HCT116 (cell line): ENCODE data around the gene F2RL3. TPM values are rescaled to one million over a fixed set of nuclear protein-coding genes. Genes with fewer than 3 reads are reported as not detected.

ENCODE experiments used
- ATAC-seq: fragments of 200-7000 bp; cut with Tn5 transposase; 2 replicates; pipeline ENCODE4 v1.9.1; 2020; ENCODE audit warnings: mild to moderate bottlenecking, moderate library complexity
- BruUV-seq: library from RNA; stranded (reverse); fragments of 400-500 nt; replicated peaks from 2 replicates; lab custom pipeline; 2021; lab: Mats Ljungman, UMichigan
- CTCF ChIA-PET: fragments of 300-600 bp; sonication (Branson Sonifier 250); formaldehyde crosslinking; loops from one replicate; lab custom pipeline; 2021; ENCODE audit warnings: antibody characterized with exemption; lab: Charles Lee
- POLR2A ChIA-PET: fragments of 300-600, 350-600 bp; sonication (Branson Sonifier 250); formaldehyde crosslinking; loops from one replicate; lab custom pipeline; 2021; ENCODE audit warnings: antibody characterized with exemption; lab: Charles Lee
- RAD21 ChIA-PET, 2 experiments: fragments of 300-600 bp; sonication (Branson Sonifier 250); formaldehyde crosslinking; loops; one replicate each; lab custom pipeline; 2023; ENCODE audit warnings: low total read pairs in 2 of 2; ENCODE audit not compliant: uncharacterized antibody in 2 of 2, unreplicated experiment in 2 of 2, low non-redundant PET in 1 of 2; lab: Charles Lee
- DNase-seq: peaks from one replicate; pipeline ENCODE4 v3.0.0-alpha.2; 2010; ENCODE audit warnings: low read depth, low spot score
- H2AFZ ChIP-seq: fragments of 200-600 bp; shearing (Covaris generic), sonication (generic); 2 replicates; pipeline ENCODE4 v1.6.1; 2017; ENCODE audit warnings: low read depth, mixed run types, mixed read lengths, antibody characterized with exemption, low read length; ENCODE audit not compliant: poor library complexity, severe bottlenecking
- H3K27ac ChIP-seq: 2 replicates; pipeline ENCODE4 v1.5.1; 2012; ENCODE audit warnings: low read depth, low read length
- H3K27me3 ChIP-seq: fragments of 200-600 bp; sonication (generic); 2 replicates; pipeline ENCODE4 v1.6.1; 2016; ENCODE audit warnings: mixed run types, low read length, mixed read lengths; ENCODE audit not compliant: insufficient read depth
- H3K36me3 ChIP-seq, 2 experiments: fragments of 200-500 bp in 1 of 2; fragments of 200-600 bp in 1 of 2; sonication (Bioruptor generic) in 1 of 2; sonication (generic) in 1 of 2; 2 replicates each; pipeline versions ENCODE4 v1.5.1 to v1.6.1; 2014 to 2016; ENCODE audit warnings: low read length in 2 of 2, inconsistent platforms in 1 of 2, mixed read lengths in 1 of 2, mixed run types in 1 of 2; ENCODE audit not compliant: insufficient read depth in 2 of 2, control insufficient read depth in 1 of 2
- H3K4me1 ChIP-seq, 2 experiments: fragments of 200-600 bp in 1 of 2; sonication (generic) in 1 of 2; 2 replicates each; pipeline versions ENCODE4 v1.5.1 to v1.6.1; 2012 to 2017; ENCODE audit warnings: low read length in 2 of 2, inconsistent platforms in 1 of 2, mild to moderate bottlenecking in 1 of 2, mixed read lengths in 1 of 2, mixed run types in 1 of 2, moderate library complexity in 1 of 2; ENCODE audit not compliant: insufficient read depth in 2 of 2, control insufficient read depth in 1 of 2
- H3K4me2 ChIP-seq: fragments of 200-600 bp; sonication (generic); 2 replicates; pipeline ENCODE4 v1.6.1; 2017; ENCODE audit warnings: mixed run types, low read length, mixed read lengths
- H3K4me3 ChIP-seq, 2 experiments: fragments of 200-600 bp in 1 of 2; sonication (generic) in 1 of 2; replicated peaks in 1 of 2; 2 replicates each; pipeline ENCODE4 v1.5.1; 2011 to 2016; ENCODE audit warnings: low read length in 2 of 2, control low read depth in 1 of 2, low read depth in 1 of 2, mild to moderate bottlenecking in 1 of 2, mixed read lengths in 1 of 2, mixed run types in 1 of 2
- H3K79me2 ChIP-seq: fragments of 200-600 bp; sonication (generic); 2 replicates; pipeline ENCODE4 v1.6.1; 2017; ENCODE audit warnings: mild to moderate bottlenecking, mixed run types, low read length, moderate library complexity, mixed read lengths; ENCODE audit not compliant: insufficient read depth
- H3K9ac ChIP-seq: fragments of 200-600 bp; sonication (generic); 2 replicates; pipeline ENCODE4 v1.6.1; 2016; ENCODE audit warnings: low read length, mixed read lengths
- H3K9me2 ChIP-seq: fragments of 200-600 bp; sonication (generic), shearing (Covaris generic); 2 replicates; pipeline ENCODE4 v1.6.1; 2017; ENCODE audit warnings: mixed run types, mild to moderate bottlenecking, moderate library complexity; ENCODE audit not compliant: insufficient read depth
- H3K9me3 ChIP-seq, 2 experiments: fragments of 200-500 bp in 1 of 2; fragments of 200-600 bp in 1 of 2; sonication (Bioruptor generic) in 1 of 2; sonication (generic) in 1 of 2; 2 replicates each; pipeline ENCODE4 v1.6.1; 2014 to 2017; ENCODE audit warnings: low read length in 2 of 2, mixed read lengths in 2 of 2, inconsistent platforms in 1 of 2, low read depth in 1 of 2, mild to moderate bottlenecking in 1 of 2, mixed run types in 1 of 2, moderate library complexity in 1 of 2; ENCODE audit not compliant: control insufficient read depth in 1 of 2, insufficient read depth in 1 of 2
- H4K20me1 ChIP-seq: fragments of 200-600 bp; sonication (generic), shearing (Covaris generic); 2 replicates; pipeline ENCODE4 v1.6.1; 2017; ENCODE audit warnings: mixed run types, mild to moderate bottlenecking, moderate library complexity; ENCODE audit not compliant: insufficient read depth
- CEBPB ChIP-seq: IDR thresholded peaks from 2 replicates; pipeline ENCODE4 v1.6.1; 2012; ENCODE audit warnings: low read depth
- EGR1 ChIP-seq: IDR thresholded peaks from 2 replicates; pipeline ENCODE4 v1.6.1; 2012; ENCODE audit warnings: low read depth
- JUND ChIP-seq: IDR thresholded peaks from 2 replicates; pipeline ENCODE4 v1.6.1; 2012
- RAD21 ChIP-seq: IDR thresholded peaks from 2 replicates; pipeline ENCODE4 v1.6.1; 2012; ENCODE audit warnings: low read depth, mild to moderate bottlenecking
- SIN3A ChIP-seq: IDR thresholded peaks from 2 replicates; pipeline ENCODE4 v1.6.1; 2012; ENCODE audit warnings: low read depth
- SP1 ChIP-seq: IDR thresholded peaks from 2 replicates; pipeline ENCODE4 v1.6.1; 2012; ENCODE audit warnings: low read depth
- TCF7L2 ChIP-seq: IDR thresholded peaks from 2 replicates; pipeline ENCODE4 v1.7.0; 2011; ENCODE audit warnings: borderline replicate concordance, inconsistent platforms; ENCODE audit not compliant: insufficient read depth, insufficient read length; ENCODE audit errors: extremely low read depth
- ZFX ChIP-seq: fragments of 450-650 bp; IDR thresholded peaks from 2 replicates; pipeline ENCODE4 v1.6.1; 2017
- ZNF274 ChIP-seq: fragments of 200-500 bp; sonication (Bioruptor generic); IDR thresholded peaks from 2 replicates; pipeline ENCODE4 v1.6.1; 2014; ENCODE audit warnings: mild to moderate bottlenecking, low read depth, low read length, inconsistent platforms
- intact Hi-C: fragments of 100-400 bp; cut with micrococcal nuclease; formaldehyde crosslinking; loops from 2 replicates; pipeline ENCODE4 v1.10.0; 2022
- total RNA-seq: library from RNA; stranded (reverse); gene quantifications from one replicate; pipeline ENCODE4 v1.2.1, GENCODE V29; 2021; ENCODE audit not compliant: unreplicated experiment
- TF ChIP-seq, protein P1 (sequence below): IDR thresholded peaks from 2 replicates; pipeline ENCODE4 v1.6.1; 2012
- TF ChIP-seq, protein P2 (sequence below): IDR thresholded peaks from 2 replicates; pipeline ENCODE4 v1.6.1; 2012; ENCODE audit warnings: low read depth

The F2RL3 gene
- total RNA-seq, 1 experiment from 2014 or later: 0.10 TPM

DNA sequence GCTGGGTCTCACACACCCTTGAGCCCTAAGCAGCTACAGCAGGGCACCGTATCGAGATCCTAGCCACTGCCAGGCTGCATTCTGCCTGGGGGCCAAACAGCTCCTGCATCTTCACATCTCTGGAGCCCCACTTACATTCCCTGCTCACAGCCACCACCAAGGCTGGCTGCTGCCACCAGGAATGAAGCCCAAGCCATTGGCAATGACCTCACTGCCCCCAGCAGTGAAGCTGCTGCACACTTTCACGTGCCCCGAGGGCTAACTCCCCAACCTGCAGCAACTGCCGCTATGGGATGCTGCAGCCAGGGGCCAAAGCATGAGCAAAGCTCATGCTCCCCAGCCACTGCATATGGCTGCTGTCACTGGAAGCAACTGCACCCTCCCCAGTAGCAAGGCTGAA is 42.0 kb downstream of the F2RL3 start:
- POLR2A ChIA-PET: no interaction called here
- DNase-seq: no peak
- intact Hi-C loops: no loop called here

More for the DNA sequence above, 42.0 kb downstream of the F2RL3 start:
- RAD21 ChIA-PET: no interaction called here
- Histone ChIP-seq H3K27me3 (no peaks in the 10 kb centered on the region), H3K36me3 (no peaks in the 10 kb centered on the region), H4K20me1 (no peaks in the 10 kb centered on the region), H3K27ac (no peak overlapping the region), H3K9me2 (no peaks in the 10 kb centered on the region), H3K79me2 (no peaks in the 10 kb centered on the region), H3K4me2 (no peak overlapping the region), H2AFZ (no peak overlapping the region), H3K9ac (no peak overlapping the region), H3K9me3 (peaks cover 5 to 11% of the 10 kb centered on the region in 2 experiments; a peak in 3 of 4 replicates), H3K4me1 (no peaks in the 10 kb centered on the region), H3K4me3 (no peak overlapping the region)
- TF ChIP-seq RAD21 (no peak), ZNF274 (no peak), SIN3A (no peak), CEBPB (no peak), ZFX (no peak), TCF7L2 (no peak), SP1 (no peak), EGR1 (no peak), JUND (no peak)
- TF ChIP-seq, protein P1, sequence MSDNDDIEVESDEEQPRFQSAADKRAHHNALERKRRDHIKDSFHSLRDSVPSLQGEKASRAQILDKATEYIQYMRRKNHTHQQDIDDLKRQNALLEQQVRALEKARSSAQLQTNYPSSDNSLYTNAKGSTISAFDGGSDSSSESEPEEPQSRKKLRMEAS: no peak
- TF ChIP-seq, protein P2, sequence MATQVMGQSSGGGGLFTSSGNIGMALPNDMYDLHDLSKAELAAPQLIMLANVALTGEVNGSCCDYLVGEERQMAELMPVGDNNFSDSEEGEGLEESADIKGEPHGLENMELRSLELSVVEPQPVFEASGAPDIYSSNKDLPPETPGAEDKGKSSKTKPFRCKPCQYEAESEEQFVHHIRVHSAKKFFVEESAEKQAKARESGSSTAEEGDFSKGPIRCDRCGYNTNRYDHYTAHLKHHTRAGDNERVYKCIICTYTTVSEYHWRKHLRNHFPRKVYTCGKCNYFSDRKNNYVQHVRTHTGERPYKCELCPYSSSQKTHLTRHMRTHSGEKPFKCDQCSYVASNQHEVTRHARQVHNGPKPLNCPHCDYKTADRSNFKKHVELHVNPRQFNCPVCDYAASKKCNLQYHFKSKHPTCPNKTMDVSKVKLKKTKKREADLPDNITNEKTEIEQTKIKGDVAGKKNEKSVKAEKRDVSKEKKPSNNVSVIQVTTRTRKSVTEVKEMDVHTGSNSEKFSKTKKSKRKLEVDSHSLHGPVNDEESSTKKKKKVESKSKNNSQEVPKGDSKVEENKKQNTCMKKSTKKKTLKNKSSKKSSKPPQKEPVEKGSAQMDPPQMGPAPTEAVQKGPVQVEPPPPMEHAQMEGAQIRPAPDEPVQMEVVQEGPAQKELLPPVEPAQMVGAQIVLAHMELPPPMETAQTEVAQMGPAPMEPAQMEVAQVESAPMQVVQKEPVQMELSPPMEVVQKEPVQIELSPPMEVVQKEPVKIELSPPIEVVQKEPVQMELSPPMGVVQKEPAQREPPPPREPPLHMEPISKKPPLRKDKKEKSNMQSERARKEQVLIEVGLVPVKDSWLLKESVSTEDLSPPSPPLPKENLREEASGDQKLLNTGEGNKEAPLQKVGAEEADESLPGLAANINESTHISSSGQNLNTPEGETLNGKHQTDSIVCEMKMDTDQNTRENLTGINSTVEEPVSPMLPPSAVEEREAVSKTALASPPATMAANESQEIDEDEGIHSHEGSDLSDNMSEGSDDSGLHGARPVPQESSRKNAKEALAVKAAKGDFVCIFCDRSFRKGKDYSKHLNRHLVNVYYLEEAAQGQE: no peak
- CTCF ChIA-PET: no interaction called here
- no peak for ATAC-seq
- BruUV-seq: no TSS peak
